K562 (cell line): ENCODE measurements around the gene RSBN1L. TPM values are rescaled to one million over a fixed set of nuclear protein-coding genes. Genes with fewer than 3 reads are reported as not detected.

Experiments used
- BDP1 ChIP-seq: IDR thresholded peaks from 3 replicates; pipeline ENCODE4 v1.6.1; 2011; ENCODE audit not compliant: insufficient read length, insufficient read depth
- CBFB ChIP-seq: sonication (generic); formaldehyde crosslinking; IDR thresholded peaks from 2 replicates; pipeline ENCODE4 v1.4.0; 2020; ENCODE audit warnings: mild to moderate bottlenecking, missing genetic modification reagents
- CEBPB ChIP-seq: fragments of 450-650 bp; IDR thresholded peaks from 2 replicates; pipeline ENCODE4 v1.6.1; 2016; ENCODE audit warnings: missing genetic modification characterization, missing compliant biosample characterization
- COPS2 ChIP-seq: fragments of 450-650 bp; conservative IDR thresholded peaks from 2 replicates; pipeline ENCODE4 v1.6.1; 2016; ENCODE audit warnings: mild to moderate bottlenecking, moderate library complexity
- DDX20 ChIP-seq: fragments of 450-650 bp; IDR thresholded peaks from 2 replicates; pipeline ENCODE4 v1.6.1; 2016; ENCODE audit warnings: missing genetic modification characterization, low read depth, mild to moderate bottlenecking, missing compliant biosample characterization, moderate library complexity
- FOXJ3 ChIP-seq: sonication (generic); formaldehyde crosslinking; IDR thresholded peaks from 2 replicates; pipeline ENCODE4 v1.4.0; 2020; ENCODE audit warnings: mild to moderate bottlenecking, missing genetic modification reagents
- HDAC1 ChIP-seq, 2 experiments: fragments of 450-650 bp; IDR thresholded peaks; 2 replicates each; pipeline ENCODE4 v1.6.1; 2016 to 2017; ENCODE audit warnings: inconsistent platforms in 1 of 2, mild to moderate bottlenecking in 1 of 2, moderate library complexity in 1 of 2
- HNRNPK ChIP-seq: fragments of 200-400 bp; formaldehyde crosslinking; IDR thresholded peaks from one replicate; pipeline ENCODE4 v1.6.1; 2018; ENCODE audit warnings: mild to moderate bottlenecking, low read depth, low read length; ENCODE audit not compliant: poor library complexity, severe bottlenecking
- KDM4B ChIP-seq, 2 experiments: fragments of 450-650 bp in 1 of 2; sonication (generic) in 1 of 2; IDR thresholded peaks; 2 replicates each; pipeline ENCODE4 v1.6.1; 2016 to 2017; ENCODE audit warnings: borderline replicate concordance in 2 of 2, antibody characterized with exemption in 1 of 2, low read depth in 1 of 2, mild to moderate bottlenecking in 1 of 2
- MEIS2 ChIP-seq: fragments of 450-650 bp; IDR thresholded peaks from 2 replicates; pipeline ENCODE4 v1.6.1; 2014; ENCODE audit warnings: mild to moderate bottlenecking; ENCODE audit not compliant: partially characterized antibody
- NBN ChIP-seq: fragments of 450-650 bp; IDR thresholded peaks from 2 replicates; pipeline ENCODE4 v1.6.1; 2016; ENCODE audit warnings: low read depth, mild to moderate bottlenecking
- NFIC ChIP-seq: fragments of 450-650 bp; IDR thresholded peaks from 2 replicates; pipeline ENCODE4 v1.6.1; 2017; ENCODE audit warnings: mild to moderate bottlenecking, inconsistent platforms
- PBX2 ChIP-seq, 2 experiments: IDR thresholded peaks in 1 of 2; conservative IDR thresholded peaks in 1 of 2; 2 replicates each; pipeline ENCODE4 v1.6.1; 2016; ENCODE audit warnings: low read depth in 2 of 2, mild to moderate bottlenecking in 1 of 2, missing compliant biosample characterization in 1 of 2, missing genetic modification characterization in 1 of 2, moderate library complexity in 1 of 2
- PHF20 ChIP-seq: fragments of 450-650 bp; IDR thresholded peaks from 2 replicates; pipeline ENCODE4 v1.6.1; 2018; ENCODE audit not compliant: partially characterized antibody
- POLR2H ChIP-seq: IDR thresholded peaks from 2 replicates; pipeline ENCODE4 v1.6.1; 2016; ENCODE audit warnings: missing genetic modification characterization, low read depth, mild to moderate bottlenecking, control low read depth, missing compliant biosample characterization, moderate library complexity
- SIX5 ChIP-seq, 2 experiments: IDR thresholded peaks; 2 replicates each; pipeline ENCODE4 v1.6.1; 2011; ENCODE audit warnings: low read length in 2 of 2, borderline replicate concordance in 1 of 2, low read depth in 1 of 2, mild to moderate bottlenecking in 1 of 2, moderate library complexity in 1 of 2; ENCODE audit not compliant: insufficient read depth in 1 of 2
- SOX6 ChIP-seq: fragments of 450-650 bp; IDR thresholded peaks from 2 replicates; pipeline ENCODE4 v1.6.1; 2014; ENCODE audit warnings: mild to moderate bottlenecking
- SREBF1 ChIP-seq: fragments of 150-350 bp; IDR thresholded peaks from 2 replicates; pipeline ENCODE4 v1.6.1; 2014; ENCODE audit warnings: antibody characterized with exemption, low read depth, low read length, borderline replicate concordance
- TAL1 ChIP-seq: fragments of 450-650 bp; IDR thresholded peaks from 2 replicates; pipeline ENCODE4 v1.6.1; 2016; ENCODE audit warnings: mild to moderate bottlenecking
- TEAD4 ChIP-seq, 2 experiments: sonication (generic) in 1 of 2; formaldehyde crosslinking in 1 of 2; IDR thresholded peaks; 2 replicates each; pipeline versions ENCODE4 v1.6.1 to v1.8.0; 2012 to 2022; ENCODE audit warnings: borderline replicate concordance in 1 of 2, inconsistent platforms in 1 of 2, low read length in 1 of 2, mild to moderate bottlenecking in 1 of 2, missing genetic modification reagents in 1 of 2
- THAP7 ChIP-seq: fragments of 250-450 bp; sonication (Bioruptor Pico); IDR thresholded peaks from 2 replicates; pipeline ENCODE4 v1.5.0; 2021
- TSC22D4 ChIP-seq: fragments of 450-650 bp; IDR thresholded peaks from 2 replicates; pipeline ENCODE4 v1.6.1; 2016; ENCODE audit warnings: missing genetic modification characterization, missing biosample characterization, control low read depth
- U2AF1 ChIP-seq: fragments of 200-400 bp; formaldehyde crosslinking; optimal IDR thresholded peaks from 2 replicates; pipeline ENCODE3; 2017; ENCODE audit warnings: mild to moderate bottlenecking, low read depth, low read length, moderate library complexity
- ZNF263 ChIP-seq: sonication (generic); formaldehyde crosslinking; IDR thresholded peaks from 2 replicates; pipeline ENCODE4 v1.8.0; 2022; ENCODE audit warnings: mild to moderate bottlenecking, missing genetic modification reagents, borderline replicate concordance
- ZNF444 ChIP-seq: fragments of 250-450 bp; sonication (Bioruptor Pico); IDR thresholded peaks from 2 replicates; pipeline ENCODE4 v1.4.0; 2020; ENCODE audit warnings: mild to moderate bottlenecking, moderate library complexity
- polyA plus RNA-seq, 8 experiments: library from polyadenylated mRNA; depleted of rRNA in 4 of 8; stranded (reverse) in 5 of 8; unstranded in 3 of 8; fragments of >200 nt; fragmentation: Nextera tagmentation in 2 of 8; fragmentation: Illumina TruSeq in 1 of 8; extraction: Ambion mirVana in 2 of 8; extraction: Trizol in 1 of 8; gene quantifications; 2 replicates each; pipeline versions ENCODE4 v1.2.1 to v1.2.3, GENCODE V29; 2011 to 2014; ENCODE audit warnings: inconsistent platforms in 1 of 8, missing spikeins in 1 of 8
- total RNA-seq, 7 experiments: library from RNA; depleted of rRNA in 6 of 7; stranded (reverse); fragments of >200 nt in 6 of 7; fragmentation: Illumina TruSeq in 2 of 7; extraction: Trizol in 2 of 7; gene quantifications; 2 replicates each; pipeline versions ENCODE4 v1.2.1 to v1.2.3, GENCODE V29; 2011 to 2021; ENCODE audit warnings: low replicate concordance in 1 of 7
- TF ChIP-seq, protein P1 (sequence below): fragments of 450-650 bp; formaldehyde crosslinking; IDR thresholded peaks from 2 replicates; pipeline ENCODE4 v1.4.0; 2022; ENCODE audit warnings: missing genetic modification characterization

Gene RSBN1L
- total and polyA plus RNA-seq, 9 of the 15 experiments (the other 6 are each of a cell fraction or from before 2014, with no cell fraction given), result 6.2 to 35.2 (median 20.1) TPM

DNA sequence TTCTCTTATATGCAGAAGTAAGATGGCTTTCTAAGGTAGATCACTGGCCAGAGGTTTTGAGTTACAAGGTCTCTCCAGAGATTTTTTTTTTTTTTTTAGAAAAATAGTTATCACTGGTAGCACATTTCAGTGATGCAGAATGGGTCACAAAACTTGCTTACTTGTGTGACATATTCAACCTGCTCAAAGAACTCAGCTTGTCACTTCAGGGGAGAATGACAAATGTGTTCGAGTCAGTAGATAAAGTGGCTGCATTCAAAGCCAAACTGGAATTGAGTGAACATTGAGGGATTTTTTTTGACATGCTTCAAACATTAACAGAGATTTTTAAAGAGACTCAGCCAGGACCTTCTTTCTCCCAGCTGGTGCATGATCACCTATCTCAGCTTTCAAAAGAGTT, 135.7 kb downstream of the RSBN1L start (continued):
- TF ChIP-seq PBX2 (CRISPR knock-in tag; IDR thresholded peaks at IDR 0.05; ENCODE audit: low read depth), result no peak
- peak; percentile 82 for TF ChIP-seq PBX2 (tag; conservative IDR thresholded peaks at IDR 0.05; ENCODE audit: low read depth)
- TF ChIP-seq NBN, result no peak
- peak; percentile 48; the same call in 1 of the 2 replicates for TF ChIP-seq TAL1
- no peak for TF ChIP-seq TSC22D4 (tag)
- no peak for TF ChIP-seq HNRNPK
- no peak for TF ChIP-seq POLR2H (tag)
- no peak for TF ChIP-seq THAP7
- peak in 1 of 2 experiments; percentile 58; a peak in 1 of 4 replicates for TF ChIP-seq HDAC1 (IDR thresholded peaks at IDR 0.05)
- TF ChIP-seq ZNF263, result no peak
- TF ChIP-seq DDX20 (tag), result no peak
- no peak for TF ChIP-seq SIX5 (IDR thresholded peaks at IDR 0.05; ENCODE audit: borderline replicate concordance in 1 of 2, insufficient read depth in 1 of 2, low read depth in 1 of 2, low read length in 2 of 2)
- peak; percentile 42 for TF ChIP-seq TEAD4 (IDR thresholded peaks at IDR 0.05; ENCODE audit: low read length)
- TF ChIP-seq TEAD4 (CRISPR knock-in tag; IDR thresholded peaks at IDR 0.05; ENCODE audit: borderline replicate concordance), result no peak
- TF ChIP-seq ZNF444, result no peak
- no peak for TF ChIP-seq COPS2
- TF ChIP-seq U2AF1, result no peak
- no peak for TF ChIP-seq CEBPB
- TF ChIP-seq CBFB, result no peak
- TF ChIP-seq SREBF1, result no peak
- TF ChIP-seq PHF20, result no peak
- no peak for TF ChIP-seq SOX6
- TF ChIP-seq FOXJ3 (CRISPR knock-in tag), result no peak
- TF ChIP-seq MEIS2, result peak; percentile 96
- TF ChIP-seq KDM4B (IDR thresholded peaks at IDR 0.05; ENCODE audit: borderline replicate concordance in 2 of 2, low read depth in 1 of 2), result no peak
- TF ChIP-seq NFIC, result no peak
- TF ChIP-seq, protein P1, sequence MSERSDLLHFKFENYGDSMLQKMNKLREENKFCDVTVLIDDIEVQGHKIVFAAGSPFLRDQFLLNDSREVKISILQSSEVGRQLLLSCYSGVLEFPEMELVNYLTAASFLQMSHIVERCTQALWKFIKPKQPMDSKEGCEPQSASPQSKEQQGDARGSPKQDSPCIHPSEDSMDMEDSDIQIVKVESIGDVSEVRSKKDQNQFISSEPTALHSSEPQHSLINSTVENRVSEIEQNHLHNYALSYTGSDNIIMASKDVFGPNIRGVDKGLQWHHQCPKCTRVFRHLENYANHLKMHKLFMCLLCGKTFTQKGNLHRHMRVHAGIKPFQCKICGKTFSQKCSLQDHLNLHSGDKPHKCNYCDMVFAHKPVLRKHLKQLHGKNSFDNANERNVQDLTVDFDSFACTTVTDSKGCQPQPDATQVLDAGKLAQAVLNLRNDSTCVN (CRISPR knock-in tag), result no peak
- no peak for TF ChIP-seq BDP1
